ENCODE data around the gene NXPE2. TPM values are rescaled to one million over a fixed set of nuclear protein-coding genes. Genes with fewer than 3 reads are reported as not detected.

NXPE2 gene
- total RNA-seq, 2 donors from 2014 or later = not detected

GRCh38 chr11:114683007-114683406 is 4.7 kb downstream of the NXPE2 start:
- Histone ChIP-seq H3K27me3 (replicated peaks; ENCODE audit: insufficient read depth) (no peaks in the 10 kb centered on the region), H3K27ac (no peak overlapping the region), H3K36me3 (no peaks in the 10 kb centered on the region), H3K4me3 (no peak overlapping the region), H3K9me3 (no peaks in the 10 kb centered on the region), H3K4me1 (ENCODE audit: control insufficient read depth in 1 of 2, low read depth in 2 of 2) (no peaks in the 10 kb centered on the region)
- ATAC-seq (ENCODE audit: insufficient number of reproducible peaks, low FRiP score, low read depth) (no peak), DNase-seq (ENCODE audit: low spot score) (no peak)
- TF ChIP-seq, protein P1, sequence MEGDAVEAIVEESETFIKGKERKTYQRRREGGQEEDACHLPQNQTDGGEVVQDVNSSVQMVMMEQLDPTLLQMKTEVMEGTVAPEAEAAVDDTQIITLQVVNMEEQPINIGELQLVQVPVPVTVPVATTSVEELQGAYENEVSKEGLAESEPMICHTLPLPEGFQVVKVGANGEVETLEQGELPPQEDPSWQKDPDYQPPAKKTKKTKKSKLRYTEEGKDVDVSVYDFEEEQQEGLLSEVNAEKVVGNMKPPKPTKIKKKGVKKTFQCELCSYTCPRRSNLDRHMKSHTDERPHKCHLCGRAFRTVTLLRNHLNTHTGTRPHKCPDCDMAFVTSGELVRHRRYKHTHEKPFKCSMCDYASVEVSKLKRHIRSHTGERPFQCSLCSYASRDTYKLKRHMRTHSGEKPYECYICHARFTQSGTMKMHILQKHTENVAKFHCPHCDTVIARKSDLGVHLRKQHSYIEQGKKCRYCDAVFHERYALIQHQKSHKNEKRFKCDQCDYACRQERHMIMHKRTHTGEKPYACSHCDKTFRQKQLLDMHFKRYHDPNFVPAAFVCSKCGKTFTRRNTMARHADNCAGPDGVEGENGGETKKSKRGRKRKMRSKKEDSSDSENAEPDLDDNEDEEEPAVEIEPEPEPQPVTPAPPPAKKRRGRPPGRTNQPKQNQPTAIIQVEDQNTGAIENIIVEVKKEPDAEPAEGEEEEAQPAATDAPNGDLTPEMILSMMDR (IDR thresholded peaks at IDR 0.05) = no peak

DNA sequence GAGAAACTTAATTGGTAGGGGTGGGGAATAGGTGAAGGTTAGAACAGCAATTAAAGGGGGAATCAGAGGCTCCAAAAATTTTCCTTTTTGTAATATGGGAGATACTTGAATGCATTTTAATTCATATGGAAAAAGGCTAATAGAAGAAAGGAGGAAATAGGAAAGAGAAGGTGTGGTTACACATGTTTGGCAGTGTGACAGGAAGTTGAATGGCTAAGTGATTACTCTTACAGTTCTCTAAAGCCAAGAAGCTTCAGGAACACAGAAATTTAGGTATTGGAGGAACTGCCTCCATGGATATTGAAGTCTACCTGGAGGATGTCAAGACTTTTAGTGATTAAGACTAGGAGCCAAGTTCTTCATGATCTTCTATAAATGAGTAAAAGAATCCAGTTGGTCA is 6.3 kb downstream of the NXPE2 start:
- DNase-seq (ENCODE audit: low spot score) (no peak), ATAC-seq (ENCODE audit: insufficient number of reproducible peaks, low FRiP score, low read depth) (no peak)
- H3K4me1 ChIP-seq (ENCODE audit: control insufficient read depth in 1 of 2, low read depth in 2 of 2) = no peaks in the 10 kb centered on the region
- H3K4me3 ChIP-seq = no peak overlapping the region
- no peaks in the 10 kb centered on the region for H3K9me3 ChIP-seq
- no peaks in the 10 kb centered on the region for H3K27me3 ChIP-seq (replicated peaks; ENCODE audit: insufficient read depth)
- no peaks in the 10 kb centered on the region for H3K36me3 ChIP-seq
- TF ChIP-seq, protein P1 (IDR thresholded peaks at IDR 0.05) = no peak
- no peak overlapping the region for H3K27ac ChIP-seq

DNA sequence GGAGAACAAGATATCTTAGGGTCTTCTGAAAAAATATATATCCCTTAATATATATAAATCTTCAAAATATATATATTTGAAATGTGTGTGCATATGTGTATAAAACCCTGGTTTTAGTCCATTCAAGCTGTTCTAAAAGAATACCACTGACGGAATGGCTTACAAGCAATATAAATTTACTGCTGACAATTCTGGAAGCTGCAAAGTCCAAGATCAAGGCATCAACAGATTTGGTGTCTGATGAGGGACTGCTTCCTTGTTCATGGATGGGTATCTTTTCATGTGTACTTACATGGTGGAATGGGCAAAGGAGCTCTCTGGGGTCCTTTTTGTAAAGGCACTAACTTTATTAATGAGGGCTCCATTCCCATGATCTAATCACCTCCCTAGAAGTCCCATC is 6.8 kb downstream of the NXPE2 start:
- Histone ChIP-seq H3K4me1 (ENCODE audit: control insufficient read depth in 1 of 2, low read depth in 2 of 2) (no peaks in the 10 kb centered on the region), H3K36me3 (no peaks in the 10 kb centered on the region), H3K27me3 (replicated peaks; ENCODE audit: insufficient read depth) (no peaks in the 10 kb centered on the region), H3K9me3 (no peaks in the 10 kb centered on the region), H3K4me3 (no peak overlapping the region), H3K27ac (no peak overlapping the region)
- ATAC-seq (ENCODE audit: insufficient number of reproducible peaks, low FRiP score, low read depth) (no peak), DNase-seq (ENCODE audit: low spot score) (no peak)
- TF ChIP-seq, protein P1 (IDR thresholded peaks at IDR 0.05) = no peak

- Histone ChIP-seq H3K36me3 (no peaks in the 10 kb centered on the region), H3K27me3 (replicated peaks; ENCODE audit: insufficient read depth) (no peaks in the 10 kb centered on the region), H3K4me1 (ENCODE audit: control insufficient read depth in 1 of 2, low read depth in 2 of 2) (peaks cover 3 to 5% of the 10 kb centered on the region in 2 donors), H3K27ac (no peak overlapping the region), H3K9me3 (no peaks in the 10 kb centered on the region), H3K4me3 (no peak overlapping the region)
- ATAC-seq (ENCODE audit: insufficient number of reproducible peaks, low FRiP score, low read depth) (no peak), DNase-seq (ENCODE audit: low spot score) (no peak)
- TF ChIP-seq, protein P1 (IDR thresholded peaks at IDR 0.05) = no peak
Observed at GRCh38 chr11:114705280-114706024, 27.1 kb downstream of the NXPE2 start.

DNA sequence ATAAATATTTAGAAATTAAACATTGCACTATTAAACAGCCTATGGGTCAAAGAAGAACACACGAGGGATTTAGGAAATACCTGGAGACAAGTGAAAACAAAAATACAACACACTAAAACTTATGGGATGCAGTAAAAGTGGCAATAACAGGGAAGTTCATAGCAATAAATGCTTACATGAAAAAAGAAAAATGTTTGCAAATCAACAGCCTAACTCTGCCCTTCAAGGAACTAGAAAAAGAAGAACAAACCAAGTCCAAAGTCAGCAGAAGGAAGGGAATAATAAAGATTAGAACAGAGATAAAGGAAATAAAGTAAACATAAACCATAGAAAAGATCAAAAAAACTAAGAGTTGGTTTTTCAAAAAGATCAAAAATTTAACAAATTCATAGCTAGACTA is 31.6 kb downstream of the NXPE2 start:
- no peaks in the 10 kb centered on the region for H3K36me3 ChIP-seq
- DNase-seq (ENCODE audit: low spot score) (no peak), ATAC-seq (ENCODE audit: insufficient number of reproducible peaks, low FRiP score, low read depth) (no peak)
- H3K27ac ChIP-seq = no peak overlapping the region
- peaks cover 3 to 5% of the 10 kb centered on the region in 2 donors for H3K4me1 ChIP-seq (ENCODE audit: control insufficient read depth in 1 of 2, low read depth in 2 of 2)
- H3K4me3 ChIP-seq = no peak overlapping the region
- H3K27me3 ChIP-seq (replicated peaks; ENCODE audit: insufficient read depth) = no peaks in the 10 kb centered on the region
- TF ChIP-seq, protein P1 (IDR thresholded peaks at IDR 0.05) = no peak
- H3K9me3 ChIP-seq = no peaks in the 10 kb centered on the region

All from thoracic aorta (tissue), 2 donors.